GM10847 (cell line): ENCODE results near the gene CLCN7.

Experiments
- POLR2A ChIP-seq: IDR thresholded peaks from 2 replicates; pipeline ENCODE4 v1.6.1; 2011; ENCODE audit not compliant: insufficient read length; ENCODE audit errors: extremely low read depth

CLCN7 gene

DNA sequence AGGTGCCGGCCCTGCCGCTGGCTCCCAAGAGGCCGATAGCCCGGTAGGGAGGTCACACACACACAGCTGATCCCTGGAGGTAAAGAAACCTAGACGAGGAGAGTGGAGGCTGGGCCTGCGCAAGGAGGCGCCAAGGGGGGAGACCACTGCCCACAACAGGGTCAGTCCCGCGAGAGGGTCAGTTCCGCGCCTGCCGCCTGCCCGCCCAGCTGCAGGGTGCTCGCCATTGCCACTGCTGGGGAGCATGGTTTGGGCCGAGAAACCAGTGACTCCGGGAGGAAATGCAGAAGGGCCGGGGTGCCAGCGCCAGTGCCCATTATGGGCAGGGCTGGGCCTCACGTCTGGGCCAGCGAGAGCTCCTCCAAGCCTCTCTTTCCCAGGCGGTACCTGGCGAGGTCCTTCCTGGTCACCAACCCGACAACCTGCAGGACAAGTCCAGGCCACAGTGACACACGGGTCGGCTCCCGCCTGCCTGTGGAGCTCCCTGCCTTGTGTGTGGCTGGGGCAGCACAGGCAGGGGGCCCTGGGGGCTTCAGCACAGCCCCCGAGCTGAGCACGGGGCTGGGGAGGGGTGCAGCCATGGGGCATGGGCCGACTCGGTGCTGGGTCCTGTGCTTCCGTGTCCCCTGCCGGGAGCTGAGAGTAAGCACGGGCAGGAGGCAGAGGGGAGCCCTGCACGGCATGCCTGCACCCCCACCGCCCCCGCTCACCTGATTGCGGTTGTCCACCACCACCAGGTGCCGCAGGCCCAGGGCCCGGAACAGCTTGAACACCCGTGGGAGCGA, 28.3 kb downstream of the CLCN7 start:
- TF ChIP-seq POLR2A: no peak

DNA sequence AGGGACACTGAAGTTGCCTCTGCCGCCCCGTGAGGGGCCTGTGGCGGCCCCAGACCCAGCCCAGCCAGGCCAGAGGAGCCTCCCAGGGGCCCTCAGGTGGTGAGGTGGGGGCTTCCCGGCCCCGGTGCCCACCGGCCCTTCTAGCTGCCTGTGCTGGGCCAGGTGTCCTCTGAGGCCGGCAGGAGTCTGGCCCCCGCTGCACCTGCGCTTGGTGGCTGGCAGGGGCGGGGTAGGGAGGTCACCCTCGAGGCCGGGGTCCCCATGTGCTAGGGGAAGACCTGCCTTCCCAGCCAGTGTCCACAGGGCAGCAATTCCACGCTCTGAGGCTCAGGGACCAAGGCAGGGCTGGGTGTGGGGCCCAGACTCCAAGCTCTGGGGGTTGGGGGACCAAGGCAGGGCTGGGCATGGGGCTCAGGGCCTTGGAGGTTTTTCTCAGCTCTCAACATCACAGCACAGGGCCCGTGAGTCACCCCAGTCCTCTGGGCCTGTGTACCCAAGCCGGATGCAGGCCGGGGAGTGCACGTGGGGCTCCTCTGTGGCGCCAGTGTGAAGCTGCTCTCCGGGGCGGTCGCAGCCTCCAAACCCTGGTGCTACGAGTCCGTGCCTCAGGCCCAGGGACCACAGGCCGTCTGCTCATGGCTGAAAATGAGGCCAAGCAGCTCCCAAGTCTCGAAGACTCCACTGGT, 29.2 kb downstream of the CLCN7 start:
- TF ChIP-seq POLR2A: no peak

DNA sequence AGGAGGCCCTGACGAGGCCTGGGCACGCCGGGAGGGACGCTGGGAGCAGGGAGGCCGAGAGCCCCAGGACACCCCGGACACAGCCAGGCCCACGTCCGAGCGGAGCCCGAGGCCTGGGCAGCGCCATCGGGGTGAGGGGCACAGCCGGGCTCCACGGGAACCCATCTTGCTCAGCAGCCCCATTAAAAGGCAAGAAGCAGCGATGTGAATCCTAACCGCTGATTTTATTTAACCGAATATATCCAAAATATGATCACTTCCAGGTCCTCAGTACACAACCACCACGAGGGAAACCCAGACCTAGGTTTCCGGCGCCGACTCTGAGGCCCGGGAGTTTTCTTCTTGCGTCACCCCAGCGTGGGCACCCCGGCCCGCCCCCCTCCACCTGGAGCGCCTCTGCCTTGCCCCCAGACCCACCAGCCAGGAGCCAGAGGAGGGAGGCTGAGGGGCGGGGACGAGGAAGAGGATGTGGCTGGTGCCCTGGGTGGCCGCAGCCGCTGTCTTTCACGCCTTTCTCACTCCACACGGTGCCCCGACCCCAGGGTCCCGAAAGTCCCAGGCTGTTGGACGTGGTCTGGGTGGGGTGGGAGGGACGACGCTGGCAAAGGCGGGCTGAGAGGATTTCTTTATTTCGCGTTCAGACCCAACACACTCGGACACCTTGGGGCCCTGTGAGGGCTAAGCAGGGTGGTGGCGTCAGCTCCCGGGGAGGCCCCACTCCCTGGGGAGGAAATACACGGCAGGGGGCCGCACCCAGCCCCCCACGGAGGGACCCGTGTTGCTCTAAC, 29.9 kb downstream of the CLCN7 start:
- TF ChIP-seq POLR2A: no peak

- no peak for TF ChIP-seq POLR2A
These were observed 30.7 kb downstream of the CLCN7 start, which contains the start of gene CCDC154 for GRCh38 chr16:1443980-1444729. Gene CCDC154 (minus strand): TSS chr16:1444556. CDS start chr16:1444322, 234 bp downstream.

DNA sequence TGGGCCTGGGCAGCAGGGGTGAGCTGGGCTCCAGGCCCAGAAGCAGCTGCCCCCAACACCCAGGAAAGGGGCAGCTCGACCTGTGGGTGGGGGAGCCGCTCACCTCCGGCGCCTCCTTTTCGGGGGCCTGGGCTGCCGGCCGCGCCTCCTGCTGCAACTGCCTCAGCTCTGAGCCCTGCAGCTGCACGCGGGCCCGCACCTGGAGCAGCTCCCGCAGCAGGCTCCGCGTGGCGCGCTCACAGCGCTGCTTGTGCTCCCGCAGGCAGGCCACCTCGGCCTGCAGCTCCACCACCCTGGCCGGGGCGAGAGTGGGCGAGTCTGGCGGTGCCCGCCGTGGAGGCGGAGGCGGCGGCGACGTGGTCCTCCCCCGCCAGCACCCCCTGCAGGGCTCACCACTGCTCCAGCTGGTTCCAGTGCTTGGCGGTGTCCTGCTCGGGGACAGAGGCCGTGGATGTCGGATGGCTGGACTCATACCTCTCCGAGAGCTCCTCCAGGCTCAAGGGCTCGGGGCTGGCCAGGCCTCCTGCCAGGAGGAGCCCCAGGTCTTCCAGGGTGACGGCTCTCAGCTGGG, 31.3 kb downstream of the CLCN7 start:
- no peak for TF ChIP-seq POLR2A

GRCh38 chr16:1442697-1443096, 32.1 kb downstream of the CLCN7 start:
- no peak for TF ChIP-seq POLR2A

GRCh38 chr16:1441391-1441829, 33.4 kb downstream of the CLCN7 start:
- no peak for TF ChIP-seq POLR2A

DNA sequence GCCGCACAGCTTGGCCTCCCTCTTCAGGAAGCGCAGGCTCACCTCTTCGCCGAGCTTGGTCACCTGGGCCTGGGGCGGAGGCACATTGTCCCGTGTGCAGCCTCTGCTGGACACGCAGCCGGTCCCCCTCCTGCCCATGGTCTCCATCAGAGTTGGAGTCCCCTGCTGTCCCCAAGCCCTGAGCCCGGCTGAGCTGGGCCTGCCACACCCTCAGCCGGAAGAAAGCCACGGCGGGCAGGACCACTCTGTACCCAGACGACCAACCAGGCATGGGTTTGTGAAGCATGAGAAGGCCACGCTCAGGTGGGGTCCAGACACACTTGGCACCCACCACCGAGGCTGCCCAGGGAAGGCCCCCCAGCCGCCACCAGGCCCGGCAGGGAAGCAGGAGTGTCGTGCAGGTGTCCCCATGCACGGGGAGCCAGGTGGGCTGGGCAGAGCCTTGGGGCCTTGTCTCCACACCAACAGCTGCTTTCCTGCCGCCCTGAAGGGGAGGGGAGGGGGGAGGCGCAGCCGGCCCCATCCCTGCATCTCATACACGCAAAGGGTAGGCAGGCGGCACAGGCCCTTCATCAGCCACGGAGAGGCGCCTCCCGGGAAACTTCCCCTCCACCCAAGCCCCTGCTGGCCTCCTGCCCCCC, 35.6 kb downstream of the CLCN7 start:
- TF ChIP-seq POLR2A: no peak

DNA sequence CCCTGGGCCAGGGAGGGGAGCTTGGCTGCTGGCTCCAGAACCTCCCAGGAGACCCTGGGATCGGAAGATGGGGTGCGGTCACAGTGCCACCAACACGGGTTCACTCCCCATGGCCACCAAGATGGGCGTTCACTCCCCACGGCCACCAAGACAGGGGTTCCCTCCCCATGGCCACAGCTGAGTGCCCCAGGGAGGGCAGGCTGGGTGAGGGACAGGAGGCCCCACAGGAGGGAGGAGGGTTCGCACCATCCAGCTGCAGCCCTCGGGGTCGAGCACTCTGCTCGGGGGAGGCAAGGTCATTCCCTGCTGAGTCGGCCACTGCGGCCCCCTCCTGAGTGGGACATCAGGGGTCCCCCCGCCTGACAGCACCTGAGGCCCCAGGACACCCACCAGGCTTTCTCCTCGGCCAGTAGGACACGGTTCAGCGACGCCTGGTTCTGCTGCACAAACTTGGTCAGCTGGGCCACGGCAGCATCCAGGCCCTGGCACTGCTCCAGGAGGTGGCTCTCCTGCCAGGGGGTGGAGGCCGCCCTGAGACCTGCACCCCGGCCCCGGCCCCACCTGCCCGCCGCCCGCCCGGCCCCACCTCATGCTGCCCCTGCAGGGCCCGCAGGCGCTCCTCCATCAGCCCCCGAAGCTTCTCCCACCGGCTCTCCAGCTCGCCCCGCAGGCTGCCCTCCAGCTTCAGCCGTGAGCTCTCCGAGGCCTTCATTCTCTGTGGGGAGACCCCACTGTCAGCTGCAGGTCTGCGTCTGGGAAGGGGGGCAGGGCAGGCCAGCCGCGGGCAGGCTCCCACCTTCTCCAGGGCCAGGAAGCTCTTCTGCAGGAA, 36.4 kb downstream of the CLCN7 start:
- no peak for TF ChIP-seq POLR2A

DNA sequence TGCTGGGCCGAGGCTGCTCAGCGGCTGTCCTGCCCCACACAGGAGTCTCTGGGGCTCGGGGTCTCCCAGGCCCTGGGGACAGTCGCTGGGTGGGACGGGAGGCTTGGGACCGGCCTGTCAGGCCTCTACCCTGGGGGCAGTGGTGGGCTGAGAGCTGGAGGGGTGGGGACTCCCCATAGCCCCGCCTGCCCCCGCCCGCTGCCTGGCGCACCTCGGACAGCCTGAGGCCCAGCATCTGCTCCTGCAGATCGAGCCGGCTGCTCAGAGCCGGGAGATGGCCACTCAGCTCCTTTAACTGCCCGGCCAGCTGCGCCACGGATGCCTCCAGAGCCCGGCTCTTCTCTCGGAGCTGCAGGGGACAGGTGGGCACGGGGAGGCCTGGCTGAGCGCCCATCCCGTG, 37.2 kb downstream of the CLCN7 start:
- TF ChIP-seq POLR2A: no peak

- TF ChIP-seq POLR2A: no peak
These were observed 38.0 kb downstream of the CLCN7 start for GRCh38 chr16:1436731-1437355.

DNA sequence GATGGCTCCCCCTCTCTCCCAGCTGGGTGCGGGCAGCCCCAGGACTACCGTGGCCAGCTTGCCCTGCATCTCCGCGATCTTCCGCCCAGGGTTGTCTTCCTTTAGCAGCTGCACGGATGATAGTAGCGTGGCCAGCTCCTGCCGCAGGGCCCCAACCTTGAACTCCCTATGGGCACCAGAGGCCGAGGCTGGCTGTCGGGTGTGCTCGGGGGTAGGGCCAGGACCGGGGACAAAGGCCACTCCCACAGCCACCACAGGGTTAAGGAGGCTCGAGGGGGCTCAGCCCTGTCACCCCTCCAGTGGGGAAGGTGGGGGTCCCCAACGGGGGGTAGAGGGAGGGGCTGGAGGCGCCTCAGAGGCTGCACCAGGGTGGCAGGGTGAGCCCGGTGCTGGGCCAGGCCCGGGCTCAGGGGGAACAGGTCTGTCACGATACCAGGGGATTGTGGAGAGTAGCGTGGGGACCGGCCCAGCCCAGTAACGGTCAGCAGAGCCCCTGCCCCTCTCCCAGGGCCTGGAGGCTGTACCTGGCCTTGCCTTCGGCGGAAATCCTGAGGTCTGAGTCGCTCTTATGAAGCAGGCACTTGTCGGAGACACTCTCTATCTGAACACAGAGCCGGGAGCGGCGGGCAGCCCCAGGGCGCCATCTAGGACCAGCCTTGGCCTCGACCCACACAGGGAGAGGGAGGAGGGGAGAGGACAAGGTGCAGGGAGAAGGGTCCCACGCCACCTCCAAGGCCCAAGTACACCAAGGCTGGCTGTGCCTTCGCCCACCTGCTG, 38.7 kb downstream of the CLCN7 start:
- TF ChIP-seq POLR2A: no peak
